K562 (cell line): ENCODE data around the gene ZNF219. TPM values are rescaled to one million over a fixed set of nuclear protein-coding genes. Genes with fewer than 3 reads are reported as not detected.

Experiments
- ATAC-seq: fragments of 200-7000 bp; cut with Tn5 transposase; 3 replicates; pipeline ENCODE4 v1.9.1; 2020; ENCODE audit warnings: moderate library complexity
- BruUV-seq: library from RNA; stranded (reverse); fragments of 400-500 nt; replicated peaks from 2 replicates; lab custom pipeline; 2021; lab: Mats Ljungman, UMichigan
- CTCF ChIA-PET: fragments of 300-600 bp; formaldehyde crosslinking; extraction: SDS; loops from one replicate; lab custom pipeline; 2021; ENCODE audit warnings: low intra/inter-chr PET ratio; lab: Yijun Ruan, JAX
- POLR2A ChIA-PET: fragments of 300-600, 350-650 bp; sonication (Branson Sonifier 250); formaldehyde crosslinking; extraction: SDS; loops from one replicate; lab custom pipeline; 2021; ENCODE audit warnings: antibody characterized with exemption, inconsistent platforms; lab: Yijun Ruan, JAX
- DNase-seq, 4 experiments: peaks; one replicate each; pipeline versions ENCODE4 v3.0.0 to v3.0.0-alpha.2; 2011 to 2018; ENCODE audit warnings: low spot score in 3 of 4, mixed read lengths in 3 of 4; ENCODE audit errors: extremely low read depth in 1 of 4
- FAIRE-seq: peaks from 2 replicates; lab custom pipeline; 2011; peaks lifted over from hg19 to GRCh38; lab: Jason Lieb, UNC
- H2AFZ ChIP-seq: 2 replicates; pipeline ENCODE4 v1.6.0; 2011; ENCODE audit warnings: low read depth, low read length, control low read depth, inconsistent platforms
- H3K27ac ChIP-seq: fragments of 200-600 bp; 3 replicates; pipeline ENCODE4 v1.8.0; 2011; ENCODE audit warnings: low read depth, mild to moderate bottlenecking, control low read depth, inconsistent platforms, low read length, moderate library complexity, mixed read lengths; ENCODE audit errors: extremely low read depth
- H3K27me3 ChIP-seq, 2 experiments: fragments of 300-600 bp in 1 of 2; 2 replicates in 1 of 2; 3 replicates in 1 of 2; pipeline versions ENCODE4 v1.6.0 to v1.8.0; 2011; ENCODE audit warnings: inconsistent platforms in 2 of 2, low read length in 2 of 2, mild to moderate bottlenecking in 1 of 2, mixed read lengths in 1 of 2, moderate library complexity in 1 of 2; ENCODE audit not compliant: control insufficient read depth in 2 of 2, insufficient read depth in 2 of 2
- H3K36me3 ChIP-seq: fragments of 300-600 bp; 3 replicates; pipeline ENCODE4 v1.8.0; 2011; ENCODE audit warnings: mild to moderate bottlenecking, low read length, inconsistent platforms; ENCODE audit not compliant: control insufficient read depth, insufficient read depth
- H3K4me1 ChIP-seq, 2 experiments: fragments of 200-600 bp in 1 of 2; replicated peaks in 1 of 2; 2 replicates in 1 of 2; 3 replicates in 1 of 2; pipeline versions ENCODE4 v1.5.1 to v1.8.0; 2011; ENCODE audit warnings: inconsistent platforms in 2 of 2, low read length in 2 of 2, mild to moderate bottlenecking in 1 of 2, mixed read lengths in 1 of 2, moderate library complexity in 1 of 2; ENCODE audit not compliant: control insufficient read depth in 2 of 2, insufficient read depth in 2 of 2
- H3K4me2 ChIP-seq: 2 replicates; pipeline ENCODE4 v1.6.1; 2011; ENCODE audit warnings: low read length, control low read depth, inconsistent platforms, mixed read lengths; ENCODE audit not compliant: insufficient read depth
- H3K4me3 ChIP-seq: fragments of 200-600 bp; sonication (generic), shearing (Covaris generic); 2 replicates; pipeline ENCODE4 v1.5.1; 2016; ENCODE audit warnings: control low read depth, inconsistent platforms
- H3K79me2 ChIP-seq: fragments of 200-600 bp; 3 replicates; pipeline ENCODE4 v1.8.0; 2011; ENCODE audit warnings: low read length, inconsistent platforms; ENCODE audit not compliant: control insufficient read depth, insufficient read depth
- H3K9ac ChIP-seq, 2 experiments: 2 replicates each; pipeline versions ENCODE4 v1.6.0 to v1.6.1; 2011; ENCODE audit warnings: low read depth in 2 of 2, low read length in 2 of 2, control low read depth in 1 of 2, inconsistent platforms in 1 of 2, mild to moderate bottlenecking in 1 of 2, mixed read lengths in 1 of 2; ENCODE audit not compliant: insufficient read depth in 1 of 2
- H3K9me1 ChIP-seq: one replicate; pipeline ENCODE4 v1.6.0; 2011; ENCODE audit warnings: inconsistent platforms, mild to moderate bottlenecking, low read length, moderate library complexity; ENCODE audit not compliant: control insufficient read depth, insufficient read depth
- H3K9me3 ChIP-seq: replicated peaks from 2 replicates; pipeline ENCODE4 v1.5.1; 2011; ENCODE audit warnings: low read depth, low read length, inconsistent platforms; ENCODE audit not compliant: control insufficient read depth, insufficient read depth
- H4K20me1 ChIP-seq: replicated peaks from 2 replicates; pipeline ENCODE4 v1.6.1; 2011; ENCODE audit warnings: low read length, inconsistent platforms, mixed read lengths; ENCODE audit not compliant: control insufficient read depth, insufficient read depth
- ADNP ChIP-seq: fragments of 200-800 bp; sonication (Bioruptor generic); IDR thresholded peaks from 2 replicates; pipeline ENCODE4 v1.6.1; 2016; ENCODE audit warnings: missing genetic modification characterization, missing compliant biosample characterization
- BCL6 ChIP-seq: fragments of 250-450 bp; sonication (Bioruptor Pico); IDR thresholded peaks from 2 replicates; pipeline ENCODE4 v1.4.0; 2020
- ELF1 ChIP-seq: fragments of 200-800 bp; sonication (Bioruptor generic); IDR thresholded peaks from 2 replicates; pipeline ENCODE4 v1.6.1; 2016; ENCODE audit warnings: missing genetic modification characterization, missing compliant biosample characterization
- ETV1 ChIP-seq: fragments of 450-650 bp; conservative IDR thresholded peaks from 2 replicates; pipeline ENCODE4 v1.6.1; 2016; ENCODE audit warnings: missing genetic modification characterization, control low read depth, low read depth, missing compliant biosample characterization
- HDAC3 ChIP-seq: fragments of 450-650 bp; IDR thresholded peaks from 2 replicates; pipeline ENCODE4 v1.6.1; 2018; ENCODE audit warnings: borderline replicate concordance, mild to moderate bottlenecking, moderate library complexity; ENCODE audit not compliant: partially characterized antibody
- HNRNPH1 ChIP-seq: fragments of 200-400 bp; formaldehyde crosslinking; optimal IDR thresholded peaks from 2 replicates; pipeline ENCODE3; 2017; ENCODE audit warnings: low read depth, mild to moderate bottlenecking, low read length, moderate library complexity
- ILF3 ChIP-seq: fragments of 450-650 bp; IDR thresholded peaks from 2 replicates; pipeline ENCODE4 v1.6.1; 2018; ENCODE audit warnings: antibody characterized with exemption, mild to moderate bottlenecking, moderate library complexity, borderline replicate concordance
- LEF1 ChIP-seq: fragments of 450-650 bp; IDR thresholded peaks from 2 replicates; pipeline ENCODE4 v1.6.1; 2016; ENCODE audit warnings: mild to moderate bottlenecking
- MECOM ChIP-seq: fragments of 250-450 bp; sonication (Bioruptor Pico); IDR thresholded peaks from 2 replicates; pipeline ENCODE4 v1.8.0; 2022; ENCODE audit warnings: inconsistent platforms
- NFYB ChIP-seq: IDR thresholded peaks from 2 replicates; pipeline ENCODE4 v1.6.1; 2011; ENCODE audit warnings: mild to moderate bottlenecking, moderate library complexity; ENCODE audit not compliant: insufficient read length; ENCODE audit errors: extremely low read depth
- NR4A1 ChIP-seq, 2 experiments: fragments of 250-450 bp in 1 of 2; fragments of 450-650 bp in 1 of 2; sonication (Bioruptor Pico) in 1 of 2; IDR thresholded peaks; 2 replicates each; pipeline versions ENCODE4 v1.4.0 to v1.6.1; 2016 to 2020; ENCODE audit warnings: mild to moderate bottlenecking in 2 of 2, missing compliant biosample characterization in 1 of 2, missing genetic modification characterization in 1 of 2, moderate library complexity in 1 of 2
- POLR2G ChIP-seq: fragments of 200-400 bp; formaldehyde crosslinking; IDR thresholded peaks from 2 replicates; pipeline ENCODE4 v1.6.1; 2017; ENCODE audit warnings: low read depth, mild to moderate bottlenecking, antibody characterized with exemption, low read length, moderate library complexity
- TFAM ChIP-seq: fragments of 250-450 bp; sonication (Bioruptor Pico); conservative IDR thresholded peaks from 2 replicates; pipeline ENCODE4 v1.5.0; 2021; ENCODE audit warnings: mild to moderate bottlenecking, moderate library complexity
- WGBS: fragments of 100-300 bp; shearing (Covaris generic); methylation state at CpG from one replicate; pipeline ENCODE4 v1.1.6; 2016; ENCODE audit warnings: low coverage, mixed read lengths; ENCODE audit not compliant: insufficient coverage; ENCODE audit errors: missing lambda C conversion rate; 5-methylcytosine and 5-hydroxymethylcytosine counted together
- in situ Hi-C: fragments of 300-500 bp; cut with MboI; formaldehyde crosslinking; loops from 4 replicates; pipeline ENCODE4 v1.15.0; 2018; ENCODE audit warnings: inconsistent platforms, mixed read lengths
- intact Hi-C: fragments of 100-400 bp; cut with micrococcal nuclease; formaldehyde crosslinking; loops from 2 replicates; pipeline ENCODE4 v1.14.2; 2022
- polyA plus RNA-seq, 8 experiments: library from polyadenylated mRNA; depleted of rRNA in 4 of 8; stranded (reverse) in 5 of 8; unstranded in 3 of 8; fragments of >200 nt; fragmentation: Nextera tagmentation in 2 of 8; fragmentation: Illumina TruSeq in 1 of 8; extraction: Ambion mirVana in 2 of 8; extraction: Trizol in 1 of 8; gene quantifications; 2 replicates each; pipeline versions ENCODE4 v1.2.1 to v1.2.3, GENCODE V29; 2011 to 2014; ENCODE audit warnings: inconsistent platforms in 1 of 8, missing spikeins in 1 of 8
- total RNA-seq, 7 experiments: library from RNA; depleted of rRNA in 6 of 7; stranded (reverse); fragments of >200 nt in 6 of 7; fragmentation: Illumina TruSeq in 2 of 7; extraction: Trizol in 2 of 7; gene quantifications; 2 replicates each; pipeline versions ENCODE4 v1.2.1 to v1.2.3, GENCODE V29; 2011 to 2021; ENCODE audit warnings: low replicate concordance in 1 of 7
- TF ChIP-seq, protein P1 (sequence below): sonication (generic); formaldehyde crosslinking; IDR thresholded peaks from 2 replicates; pipeline ENCODE4 v1.8.0; 2022; ENCODE audit warnings: mild to moderate bottlenecking, missing genetic modification reagents
- TF ChIP-seq, protein P2 (sequence below): fragments of 450-650 bp; IDR thresholded peaks from 2 replicates; pipeline ENCODE4 v1.6.1; 2016; ENCODE audit warnings: mild to moderate bottlenecking

The ZNF219 gene
- total and polyA plus RNA-seq, 9 of the 15 experiments (the other 6 are each of a cell fraction or from before 2014, with no cell fraction given) = 0.29 to 10.6 (median 2.8) TPM

DNA sequence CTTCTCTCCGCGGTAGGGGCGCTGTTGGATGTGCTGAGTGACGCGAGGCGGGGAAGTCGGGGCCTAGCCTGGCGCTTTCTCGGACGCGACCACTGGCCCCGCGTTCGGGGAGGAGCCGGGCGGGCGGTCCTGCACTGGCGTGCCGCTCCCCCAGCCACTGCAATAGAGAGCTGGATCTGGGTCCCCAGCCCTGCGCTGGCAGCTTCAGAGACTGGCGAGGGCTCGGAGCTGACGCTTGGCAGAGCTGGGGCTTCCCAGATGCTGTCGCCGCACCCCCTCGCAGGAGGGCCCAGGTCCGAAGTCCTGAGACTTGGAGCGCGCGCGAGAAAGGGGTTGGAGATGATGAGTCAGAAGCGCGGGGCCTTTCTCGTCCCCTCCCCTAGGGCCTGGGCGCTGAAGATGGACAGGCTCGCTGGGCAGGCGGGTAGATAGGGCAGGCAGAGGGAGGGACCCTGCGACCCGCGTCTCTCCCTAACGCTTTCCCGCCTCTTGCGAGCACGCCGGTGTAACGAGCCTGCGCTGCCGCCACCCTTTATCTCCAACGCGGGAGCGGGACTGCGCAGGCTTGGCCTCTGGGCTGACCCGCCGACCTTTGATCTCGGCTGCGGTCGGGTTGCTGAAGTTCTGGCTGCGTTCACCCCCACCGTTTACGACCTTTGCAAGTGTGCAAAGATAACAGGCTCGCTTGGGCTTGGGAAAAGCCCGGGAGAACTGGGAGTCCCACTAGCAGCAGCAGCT is 5.4 kb upstream of the ZNF219 start:
- BruUV-seq = TSS peak; percentile 90
- ATAC-seq (peak; percentile 89), DNase-seq (peak; percentile 84 to 94 (median 87)), FAIRE-seq (peak; percentile 83)
- Histone ChIP-seq H3K9me3 (no peaks in the 10 kb centered on the region), H3K9ac (peak overlapping the region; percentile 92 to 94), H3K36me3 (no peaks in the 10 kb centered on the region), H3K9me1 (no peaks in the 10 kb centered on the region), H3K4me3 (peak overlapping the region; percentile 42), H3K27ac (peak overlapping the region; percentile 96), H4K20me1 (no peaks in the 10 kb centered on the region), H2AFZ (peak overlapping the region; percentile 94), H3K4me1 (peaks cover 46 to 65% of the 10 kb centered on the region in 2 experiments), H3K27me3 (no peaks in the 10 kb centered on the region), H3K4me2 (peak overlapping the region; percentile 87), H3K79me2 (0 out of 3 replicates have a peak, but pooled peaks cover 6% of the 10 kb centered on the region)
- POLR2A ChIA-PET = interaction anchor here (0.6 to 1.3 kb wide), 9 partner anchors 10 to 252 kb away, joined by 3 to 8 read pairs (median 3); partner anchors contain the start of gene ARHGEF40
- in situ Hi-C loops (no loop called here), intact Hi-C loops (loop anchor here (1.0 kb wide), 2 partner anchors 10 to 36 kb away; no protein-coding TSS in a partner anchor)
- WGBS = under 1% methylated on average over 28 of the region's 62 CpGs
- CTCF ChIA-PET = interaction anchor here (1.3 to 5.3 kb wide), 3 partner anchors 11 to 89 kb away, joined by 4 to 54 read pairs (median 13); partner anchors contain the start of gene ARHGEF40
- no peak for TF ChIP-seq ADNP
- no peak for TF ChIP-seq MECOM
- TF ChIP-seq HNRNPH1 = no peak
- TF ChIP-seq, protein P1, sequence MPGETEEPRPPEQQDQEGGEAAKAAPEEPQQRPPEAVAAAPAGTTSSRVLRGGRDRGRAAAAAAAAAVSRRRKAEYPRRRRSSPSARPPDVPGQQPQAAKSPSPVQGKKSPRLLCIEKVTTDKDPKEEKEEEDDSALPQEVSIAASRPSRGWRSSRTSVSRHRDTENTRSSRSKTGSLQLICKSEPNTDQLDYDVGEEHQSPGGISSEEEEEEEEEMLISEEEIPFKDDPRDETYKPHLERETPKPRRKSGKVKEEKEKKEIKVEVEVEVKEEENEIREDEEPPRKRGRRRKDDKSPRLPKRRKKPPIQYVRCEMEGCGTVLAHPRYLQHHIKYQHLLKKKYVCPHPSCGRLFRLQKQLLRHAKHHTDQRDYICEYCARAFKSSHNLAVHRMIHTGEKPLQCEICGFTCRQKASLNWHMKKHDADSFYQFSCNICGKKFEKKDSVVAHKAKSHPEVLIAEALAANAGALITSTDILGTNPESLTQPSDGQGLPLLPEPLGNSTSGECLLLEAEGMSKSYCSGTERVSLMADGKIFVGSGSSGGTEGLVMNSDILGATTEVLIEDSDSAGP (CRISPR knock-in tag) = no peak
- TF ChIP-seq NFYB = no peak
- TF ChIP-seq TFAM (CRISPR knock-in tag) = no peak
- TF ChIP-seq, protein P2, sequence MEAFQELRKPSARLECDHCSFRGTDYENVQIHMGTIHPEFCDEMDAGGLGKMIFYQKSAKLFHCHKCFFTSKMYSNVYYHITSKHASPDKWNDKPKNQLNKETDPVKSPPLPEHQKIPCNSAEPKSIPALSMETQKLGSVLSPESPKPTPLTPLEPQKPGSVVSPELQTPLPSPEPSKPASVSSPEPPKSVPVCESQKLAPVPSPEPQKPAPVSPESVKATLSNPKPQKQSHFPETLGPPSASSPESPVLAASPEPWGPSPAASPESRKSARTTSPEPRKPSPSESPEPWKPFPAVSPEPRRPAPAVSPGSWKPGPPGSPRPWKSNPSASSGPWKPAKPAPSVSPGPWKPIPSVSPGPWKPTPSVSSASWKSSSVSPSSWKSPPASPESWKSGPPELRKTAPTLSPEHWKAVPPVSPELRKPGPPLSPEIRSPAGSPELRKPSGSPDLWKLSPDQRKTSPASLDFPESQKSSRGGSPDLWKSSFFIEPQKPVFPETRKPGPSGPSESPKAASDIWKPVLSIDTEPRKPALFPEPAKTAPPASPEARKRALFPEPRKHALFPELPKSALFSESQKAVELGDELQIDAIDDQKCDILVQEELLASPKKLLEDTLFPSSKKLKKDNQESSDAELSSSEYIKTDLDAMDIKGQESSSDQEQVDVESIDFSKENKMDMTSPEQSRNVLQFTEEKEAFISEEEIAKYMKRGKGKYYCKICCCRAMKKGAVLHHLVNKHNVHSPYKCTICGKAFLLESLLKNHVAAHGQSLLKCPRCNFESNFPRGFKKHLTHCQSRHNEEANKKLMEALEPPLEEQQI = peak; percentile 72; the same call in 1 of the 2 replicates
- TF ChIP-seq NR4A1 (CRISPR knock-in tag; IDR thresholded peaks at IDR 0.05) = no peak
- TF ChIP-seq NR4A1 (tag; IDR thresholded peaks at IDR 0.05) = peak; percentile 33; the same call in 1 of the 2 replicates
- TF ChIP-seq BCL6 (CRISPR knock-in tag) = no peak
- TF ChIP-seq ILF3 = no peak
- TF ChIP-seq ELF1 (tag) = peak; percentile 64; the same call in 1 of the 2 replicates
- peak; percentile 80 for TF ChIP-seq LEF1
- peak; percentile 93 for TF ChIP-seq POLR2G
- peak; percentile 73 for TF ChIP-seq HDAC3
- TF ChIP-seq ETV1 = no peak
